Neural crest cell (in vitro differentiated cells): Measurements from ENCODE around the gene ZNF385A. TPM values are rescaled to one million over a fixed set of nuclear protein-coding genes. Genes with fewer than 3 reads are reported as not detected.

ENCODE experiments used
- DNase-seq: peaks from one replicate; pipeline ENCODE4 v3.0.0; 2021; ENCODE audit warnings: low read depth, mixed read lengths, low spot score
- H3K27ac Mint-ChIP-seq: one replicate; pipeline ENCODE4 v1.8.0; 2021; ENCODE audit warnings: mild to moderate bottlenecking, mixed read lengths; ENCODE audit not compliant: unreplicated experiment
- H3K27me3 Mint-ChIP-seq: 2 replicates; pipeline ENCODE4 v1.8.0; 2021; ENCODE audit warnings: low read depth, mild to moderate bottlenecking, mixed read lengths
- H3K36me3 Mint-ChIP-seq: 2 replicates; pipeline ENCODE4 v1.8.0; 2021; ENCODE audit warnings: low read depth, mild to moderate bottlenecking, mixed read lengths
- H3K4me1 Mint-ChIP-seq: 2 replicates; pipeline ENCODE4 v1.8.0; 2021; ENCODE audit warnings: mixed read lengths
- H3K4me3 Mint-ChIP-seq: one replicate; pipeline ENCODE4 v1.8.0; 2021; ENCODE audit warnings: mild to moderate bottlenecking, mixed read lengths
- H3K9me3 Mint-ChIP-seq: 2 replicates; pipeline ENCODE4 v1.8.0; 2021; ENCODE audit warnings: mixed read lengths
- total RNA-seq: library from RNA; stranded (reverse); gene quantifications from 2 replicates; pipeline ENCODE4 v1.2.1, GENCODE V29; 2021
- TF ChIP-seq, protein P1 (sequence below): fragments of 200-600 bp; sonication (generic); conservative IDR thresholded peaks from 2 replicates; pipeline ENCODE4 v1.5.0; 2021; ENCODE audit warnings: antibody characterized with exemption, mild to moderate bottlenecking

Gene ZNF385A
- total RNA-seq, 1 donor from 2014 or later, result 20.3 TPM

DNA sequence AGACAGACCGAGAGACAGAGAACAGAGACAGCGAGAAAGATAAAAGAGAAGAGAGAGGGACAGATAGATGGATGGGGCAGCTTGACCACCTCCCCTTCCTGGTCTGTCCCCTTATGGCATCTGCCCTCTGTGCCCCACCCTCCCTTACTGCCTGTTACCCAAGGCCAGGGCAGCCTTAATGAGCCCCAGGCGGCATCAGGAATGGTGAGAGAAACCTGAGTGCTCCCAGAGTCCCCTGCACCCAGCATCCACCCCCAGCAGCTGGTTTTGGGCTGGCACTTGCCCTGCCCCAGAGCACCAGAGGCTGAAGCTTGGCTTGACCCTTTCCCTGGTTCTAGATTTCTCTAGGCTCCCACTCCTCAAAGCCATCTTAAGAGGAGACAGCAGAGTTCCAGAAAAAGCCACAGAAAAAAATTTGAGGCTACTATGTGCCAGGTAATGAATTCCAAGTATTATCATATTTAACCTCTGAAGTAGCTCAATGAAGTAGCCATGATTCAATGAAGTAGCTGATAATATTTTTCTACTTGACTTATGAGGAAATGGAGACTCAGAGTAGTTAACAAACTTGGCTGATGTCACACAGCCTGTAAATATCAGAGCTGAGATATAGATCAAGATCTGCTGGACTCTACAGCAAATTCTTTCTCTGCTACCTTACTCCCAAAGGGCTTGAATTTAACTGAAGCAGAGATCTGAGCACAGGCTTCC is 2.0 kb upstream of the ZNF385A start:
- no peak for DNase-seq
- Mint-ChIP-seq H3K4me1 (peaks cover 44% of the 10 kb centered on the region), H3K4me3 (no peak overlapping the region), H3K27me3 (no peaks in the 10 kb centered on the region), H3K36me3 (no peaks in the 10 kb centered on the region), H3K9me3 (no peaks in the 10 kb centered on the region), H3K27ac (no peak overlapping the region)
- TF ChIP-seq, protein P1, sequence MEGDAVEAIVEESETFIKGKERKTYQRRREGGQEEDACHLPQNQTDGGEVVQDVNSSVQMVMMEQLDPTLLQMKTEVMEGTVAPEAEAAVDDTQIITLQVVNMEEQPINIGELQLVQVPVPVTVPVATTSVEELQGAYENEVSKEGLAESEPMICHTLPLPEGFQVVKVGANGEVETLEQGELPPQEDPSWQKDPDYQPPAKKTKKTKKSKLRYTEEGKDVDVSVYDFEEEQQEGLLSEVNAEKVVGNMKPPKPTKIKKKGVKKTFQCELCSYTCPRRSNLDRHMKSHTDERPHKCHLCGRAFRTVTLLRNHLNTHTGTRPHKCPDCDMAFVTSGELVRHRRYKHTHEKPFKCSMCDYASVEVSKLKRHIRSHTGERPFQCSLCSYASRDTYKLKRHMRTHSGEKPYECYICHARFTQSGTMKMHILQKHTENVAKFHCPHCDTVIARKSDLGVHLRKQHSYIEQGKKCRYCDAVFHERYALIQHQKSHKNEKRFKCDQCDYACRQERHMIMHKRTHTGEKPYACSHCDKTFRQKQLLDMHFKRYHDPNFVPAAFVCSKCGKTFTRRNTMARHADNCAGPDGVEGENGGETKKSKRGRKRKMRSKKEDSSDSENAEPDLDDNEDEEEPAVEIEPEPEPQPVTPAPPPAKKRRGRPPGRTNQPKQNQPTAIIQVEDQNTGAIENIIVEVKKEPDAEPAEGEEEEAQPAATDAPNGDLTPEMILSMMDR, result no peak

DNA sequence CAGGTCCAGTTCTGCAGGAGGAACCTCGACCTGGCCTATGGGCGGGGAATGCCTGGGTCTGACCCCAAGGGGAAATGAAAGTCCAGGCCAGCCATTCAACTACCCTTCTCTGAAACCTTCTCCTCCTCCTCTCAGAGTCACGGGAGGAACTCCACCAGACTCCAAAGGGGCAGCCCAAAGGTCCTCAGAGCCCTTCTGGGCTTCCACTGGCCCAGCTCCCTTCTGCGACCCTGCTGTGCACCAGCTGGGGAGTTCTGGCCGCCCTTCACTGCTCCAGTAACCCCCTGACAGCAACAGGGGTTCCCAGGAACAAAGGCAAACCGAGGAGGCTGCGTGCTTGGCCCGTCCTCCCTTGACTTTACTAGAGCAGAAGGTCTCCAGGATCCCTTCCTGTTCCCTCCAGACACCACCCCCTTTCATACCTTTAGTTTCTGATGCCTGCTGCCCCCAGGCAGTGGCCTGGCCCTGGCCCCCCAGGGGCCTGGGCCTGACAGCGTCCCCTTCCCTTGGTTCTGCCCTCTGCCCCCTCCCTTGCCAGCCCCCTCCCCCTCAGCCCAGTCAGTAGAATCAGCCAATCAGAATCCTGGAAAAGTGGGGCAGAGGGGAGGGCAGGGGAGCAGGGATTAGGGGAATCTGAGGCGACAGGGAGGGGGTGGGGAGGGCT is 850 bp upstream of the ZNF385A start:
- Mint-ChIP-seq H3K27ac (peak overlapping the region; percentile 61), H3K9me3 (no peaks in the 10 kb centered on the region), H3K36me3 (no peaks in the 10 kb centered on the region), H3K27me3 (no peaks in the 10 kb centered on the region), H3K4me1 (peaks cover 43% of the 10 kb centered on the region), H3K4me3 (no peak overlapping the region)
- DNase-seq, result no peak
- TF ChIP-seq, protein P1, result no peak

DNA sequence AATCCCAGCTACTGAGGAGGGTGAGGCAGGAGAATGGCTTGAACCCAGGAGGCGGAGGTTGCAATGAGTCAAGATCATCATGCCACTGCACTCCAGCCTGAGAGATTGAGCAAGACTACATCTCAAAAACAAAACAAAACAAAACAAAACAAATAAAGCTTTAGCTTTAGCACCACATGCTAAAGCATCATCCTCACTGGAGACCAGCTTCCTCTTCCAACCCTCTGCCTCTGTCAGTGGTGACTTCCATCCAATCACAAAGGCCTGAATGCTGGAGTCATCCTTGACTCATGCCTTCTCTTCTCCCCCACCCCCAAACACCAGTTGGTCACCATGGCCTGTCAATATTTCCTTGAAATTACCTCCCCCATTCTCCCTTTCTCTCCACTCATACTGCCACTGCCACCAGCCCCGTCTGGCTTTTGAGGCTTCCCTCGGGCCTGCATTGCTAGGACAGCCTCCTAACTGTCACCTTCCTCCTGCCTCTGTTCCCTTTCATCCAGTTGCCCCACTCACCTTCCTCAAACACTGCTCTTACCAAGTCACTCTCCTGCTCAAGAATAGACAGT is 1.4 kb downstream of the ZNF385A start:
- Mint-ChIP-seq H3K4me1 (peaks cover 42% of the 10 kb centered on the region), H3K27ac (no peak overlapping the region), H3K4me3 (no peak overlapping the region), H3K36me3 (no peaks in the 10 kb centered on the region), H3K27me3 (no peaks in the 10 kb centered on the region), H3K9me3 (no peaks in the 10 kb centered on the region)
- TF ChIP-seq, protein P1, result no peak
- DNase-seq, result no peak

DNA sequence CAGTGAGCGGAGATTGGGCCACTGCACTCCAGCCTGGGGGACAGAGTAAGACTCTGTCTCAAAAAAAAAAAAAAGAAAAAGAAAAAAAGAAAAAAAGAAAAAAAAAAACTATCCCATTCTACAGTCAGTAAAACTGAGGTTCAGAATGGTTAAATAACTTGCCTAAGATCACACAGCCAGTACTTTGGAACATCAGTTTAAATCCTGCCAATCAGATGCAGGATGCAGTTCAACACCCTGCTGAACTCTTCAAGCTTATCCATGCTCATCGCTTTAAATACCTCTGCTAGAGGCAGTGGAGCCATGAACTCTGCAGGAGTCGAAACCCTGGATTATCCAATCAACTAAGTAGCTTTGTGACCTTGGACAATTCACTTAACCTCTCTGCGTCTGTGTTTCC is 3.4 kb downstream of the ZNF385A start:
- H3K27me3 Mint-ChIP-seq, result no peaks in the 10 kb centered on the region
- no peak for DNase-seq
- H3K4me1 Mint-ChIP-seq, result peaks cover 30% of the 10 kb centered on the region
- no peaks in the 10 kb centered on the region for H3K36me3 Mint-ChIP-seq
- TF ChIP-seq, protein P1, result no peak
- H3K27ac Mint-ChIP-seq, result no peak overlapping the region
- H3K4me3 Mint-ChIP-seq, result no peak overlapping the region
- no peaks in the 10 kb centered on the region for H3K9me3 Mint-ChIP-seq

DNA sequence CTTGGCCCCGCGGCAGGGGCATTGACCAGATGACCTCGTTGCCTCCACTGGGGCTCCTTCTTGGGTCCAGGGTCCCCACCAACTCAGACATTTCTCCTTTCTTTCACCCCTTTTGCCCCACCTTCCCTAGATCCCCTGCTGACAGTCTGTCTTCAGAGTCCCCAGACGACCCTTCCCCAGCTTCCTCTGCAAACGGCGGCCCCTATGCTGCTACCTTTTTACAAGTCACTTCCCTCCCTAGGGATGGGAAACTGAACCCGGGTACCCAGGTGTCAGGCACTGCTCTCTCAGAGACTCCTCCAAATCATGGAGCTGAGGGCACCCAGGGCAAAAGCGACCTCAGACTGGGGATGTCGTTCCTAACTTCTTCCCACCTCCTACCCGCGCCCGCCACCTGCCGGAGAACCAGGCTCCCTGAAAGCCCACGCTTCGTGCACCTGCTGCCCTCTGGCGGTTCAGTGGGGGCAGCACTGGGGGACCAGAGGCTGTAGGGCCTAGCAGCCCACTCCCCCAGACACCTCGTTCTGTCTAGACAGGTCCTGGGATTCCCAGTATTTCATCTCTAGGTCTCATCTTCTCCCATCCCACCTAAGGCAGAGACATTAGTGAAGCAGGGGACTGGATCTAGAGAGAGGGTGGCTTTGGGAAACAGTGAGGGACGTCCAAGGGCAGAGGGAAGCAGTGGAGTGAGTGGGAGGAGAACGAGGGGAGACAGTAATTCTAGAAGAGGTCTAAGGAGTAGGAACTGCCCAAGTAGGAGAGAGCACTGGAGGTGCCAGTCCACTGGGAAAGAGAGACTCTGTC is 4.9 kb downstream of the ZNF385A start:
- H3K9me3 Mint-ChIP-seq, result no peaks in the 10 kb centered on the region
- H3K4me1 Mint-ChIP-seq, result peaks cover 22% of the 10 kb centered on the region
- peak overlapping the region; percentile 91 for H3K4me3 Mint-ChIP-seq
- TF ChIP-seq, protein P1, result peak; percentile 100
- DNase-seq, result peak; percentile 99
- H3K27ac Mint-ChIP-seq, result peak overlapping the region; percentile 35
- no peaks in the 10 kb centered on the region for H3K36me3 Mint-ChIP-seq
- H3K27me3 Mint-ChIP-seq, result no peaks in the 10 kb centered on the region
